Measurements from ENCODE around the gene EFHC2.

GRCh38 chrX:44305921-44306320 lies 37.6 kb downstream of the EFHC2 start:
- no peak for TF ChIP-seq MAX (IDR thresholded peaks at IDR 0.05)
- TF ChIP-seq POLR2A (IDR thresholded peaks at IDR 0.05; ENCODE audit: control extremely low read depth in 1 of 2, low read depth in 2 of 2, low read length in 2 of 2), result no peak
- no peak for TF ChIP-seq RFX5 (IDR thresholded peaks at IDR 0.05; ENCODE audit: borderline replicate concordance, low read depth, low read length)
- TF ChIP-seq, protein P1, sequence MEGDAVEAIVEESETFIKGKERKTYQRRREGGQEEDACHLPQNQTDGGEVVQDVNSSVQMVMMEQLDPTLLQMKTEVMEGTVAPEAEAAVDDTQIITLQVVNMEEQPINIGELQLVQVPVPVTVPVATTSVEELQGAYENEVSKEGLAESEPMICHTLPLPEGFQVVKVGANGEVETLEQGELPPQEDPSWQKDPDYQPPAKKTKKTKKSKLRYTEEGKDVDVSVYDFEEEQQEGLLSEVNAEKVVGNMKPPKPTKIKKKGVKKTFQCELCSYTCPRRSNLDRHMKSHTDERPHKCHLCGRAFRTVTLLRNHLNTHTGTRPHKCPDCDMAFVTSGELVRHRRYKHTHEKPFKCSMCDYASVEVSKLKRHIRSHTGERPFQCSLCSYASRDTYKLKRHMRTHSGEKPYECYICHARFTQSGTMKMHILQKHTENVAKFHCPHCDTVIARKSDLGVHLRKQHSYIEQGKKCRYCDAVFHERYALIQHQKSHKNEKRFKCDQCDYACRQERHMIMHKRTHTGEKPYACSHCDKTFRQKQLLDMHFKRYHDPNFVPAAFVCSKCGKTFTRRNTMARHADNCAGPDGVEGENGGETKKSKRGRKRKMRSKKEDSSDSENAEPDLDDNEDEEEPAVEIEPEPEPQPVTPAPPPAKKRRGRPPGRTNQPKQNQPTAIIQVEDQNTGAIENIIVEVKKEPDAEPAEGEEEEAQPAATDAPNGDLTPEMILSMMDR (IDR thresholded peaks at IDR 0.05; ENCODE audit: control extremely low read depth in 1 of 3, insufficient read depth in 1 of 3, low read depth in 1 of 3, low read length in 3 of 3), result no peak
- TF ChIP-seq EP300 (IDR thresholded peaks at IDR 0.05; ENCODE audit: borderline replicate concordance in 1 of 2, low read depth in 2 of 2, low read length in 2 of 2), result no peak
- no peak for TF ChIP-seq RBBP5 (IDR thresholded peaks at IDR 0.05; ENCODE audit: borderline replicate concordance, low read depth, low read length)
- no peak for TF ChIP-seq EZH2 (IDR thresholded peaks at IDR 0.05; ENCODE audit: low read depth, low read length, severe bottlenecking)
- no peak for TF ChIP-seq SP4 (IDR thresholded peaks at IDR 0.05; ENCODE audit: low read length)
- no peak for TF ChIP-seq CBX8 (IDR thresholded peaks at IDR 0.05; ENCODE audit: borderline replicate concordance, low read depth, low read length)
- no peak for TF ChIP-seq GABPA (IDR thresholded peaks at IDR 0.05; ENCODE audit: borderline replicate concordance, insufficient read depth, low read length)
- no peak for TF ChIP-seq BACH1 (IDR thresholded peaks at IDR 0.05; ENCODE audit: low read length)
- TF ChIP-seq JUND (IDR thresholded peaks at IDR 0.05; ENCODE audit: low read length), result no peak
